ENCODE measurements around the gene TSPAN32.
"Not testable (repeated sequence)": the region's sequence is repeated elsewhere in the genome, so short reads cannot be mapped to it uniquely, and the experiment has no call there.

The TSPAN32 gene

GRCh38 chr11:2316169-2316962 lies 14.6 kb downstream of the TSPAN32 start:
- DNase-seq (ENCODE audit: low read depth) = no peak

DNA sequence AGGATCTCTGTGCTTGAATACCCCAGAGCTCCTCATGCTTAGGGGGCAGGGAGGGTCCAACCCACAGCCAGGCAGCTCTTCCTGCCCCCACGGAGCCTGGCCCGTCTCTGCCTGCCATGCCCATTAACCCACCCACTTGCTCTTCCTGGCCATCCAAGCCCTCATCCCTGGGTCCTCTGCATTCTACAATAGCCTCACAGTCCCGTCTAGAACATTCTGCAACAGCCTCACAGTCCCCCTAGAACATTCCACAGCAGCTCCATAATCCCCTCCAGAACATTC lies 15.1 kb downstream of the TSPAN32 start:
- no peak for DNase-seq (ENCODE audit: low read depth)

DNA sequence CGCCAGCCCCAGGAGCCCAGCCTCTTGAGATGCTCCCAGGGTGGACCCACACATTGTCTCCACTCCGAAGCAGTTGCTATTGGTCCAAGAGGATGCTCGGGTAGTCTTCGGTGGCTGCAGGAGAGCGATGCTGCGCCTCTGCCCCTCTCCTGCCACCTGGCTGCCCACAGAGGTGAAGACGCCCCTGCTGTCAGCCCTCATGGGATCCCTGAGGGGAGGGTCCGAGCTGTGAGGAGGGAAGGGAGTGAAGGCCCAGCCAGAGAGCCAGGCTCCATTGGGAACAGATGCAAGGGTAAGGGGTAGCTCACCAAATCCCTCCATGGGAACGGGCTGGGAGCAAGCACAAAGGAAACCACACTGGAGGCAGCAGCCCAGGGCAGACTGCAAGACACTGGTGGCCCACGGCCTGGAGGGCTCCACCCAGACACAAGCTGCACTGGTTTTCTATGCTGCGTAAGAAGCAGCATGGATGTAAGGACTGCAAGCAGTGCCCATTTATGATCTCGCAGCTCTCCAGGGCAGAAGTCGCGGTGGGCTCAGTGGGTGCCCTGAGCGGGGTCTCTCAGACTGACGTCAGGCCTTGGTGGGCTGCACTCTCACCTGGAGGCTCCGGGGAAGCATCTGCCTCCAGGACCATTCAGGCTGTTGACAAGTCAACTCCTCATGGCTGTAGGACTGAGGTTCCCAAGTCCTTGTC lies 15.7 kb downstream of the TSPAN32 start:
- DNase-seq (ENCODE audit: low read depth) = no peak

GRCh38 chr11:2318123-2318522 lies 16.3 kb downstream of the TSPAN32 start:
- no peak for DNase-seq (ENCODE audit: low read depth)

DNA sequence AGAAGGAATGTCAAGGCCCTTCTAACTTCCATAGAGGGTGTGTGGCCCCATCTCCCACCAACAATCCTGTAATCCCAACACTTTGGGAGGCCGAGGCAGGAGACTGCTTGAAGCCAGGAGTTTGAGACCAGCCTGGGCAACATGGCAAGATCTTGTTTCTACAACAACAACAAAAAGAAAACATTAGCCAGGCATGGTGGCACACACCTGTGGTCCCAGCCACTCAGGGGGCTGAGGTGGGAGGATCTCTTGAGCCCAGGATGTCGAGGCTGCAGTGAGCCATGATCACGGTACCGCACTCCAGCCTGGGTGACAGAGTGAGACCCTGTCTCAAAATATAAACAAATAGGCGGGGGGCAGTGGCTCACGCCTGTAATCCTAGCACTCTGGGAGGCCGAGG lies 16.9 kb downstream of the TSPAN32 start:
- DNase-seq (ENCODE audit: low read depth) = no peak

DNA sequence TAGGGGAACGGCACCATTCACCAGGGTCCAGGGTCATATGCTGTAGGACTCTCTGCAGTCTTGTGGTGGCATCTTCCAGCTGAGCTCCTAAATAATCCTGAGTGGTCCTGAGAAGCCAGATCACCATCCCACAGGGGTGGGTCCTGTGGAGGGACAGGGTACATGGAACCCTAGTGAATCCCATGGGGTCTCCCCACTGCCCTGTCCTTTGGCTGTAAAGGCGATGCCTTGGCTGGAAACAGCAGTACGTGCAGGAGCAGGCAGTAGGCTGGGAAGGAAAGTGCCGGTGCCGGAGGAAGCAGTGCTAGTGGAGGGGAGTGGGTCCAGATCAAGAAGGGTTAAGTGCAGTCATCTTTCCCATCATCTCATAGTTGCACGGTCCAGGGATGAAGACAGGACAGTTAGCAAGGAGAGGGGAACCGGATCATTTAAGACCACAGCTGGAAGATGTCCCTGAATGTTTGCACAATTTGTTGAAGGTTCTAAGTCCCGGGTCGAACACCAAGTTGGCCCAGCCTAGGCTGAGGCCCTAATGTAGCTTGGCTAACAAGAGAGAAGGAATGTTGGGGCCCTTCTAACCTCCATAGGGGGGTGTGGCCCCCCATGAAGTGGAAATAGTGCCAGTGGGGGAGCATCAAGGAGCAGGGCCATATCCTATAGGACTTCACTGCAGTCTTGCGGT lies 18.1 kb downstream of the TSPAN32 start:
- no peak for DNase-seq (ENCODE audit: low read depth)

DNA sequence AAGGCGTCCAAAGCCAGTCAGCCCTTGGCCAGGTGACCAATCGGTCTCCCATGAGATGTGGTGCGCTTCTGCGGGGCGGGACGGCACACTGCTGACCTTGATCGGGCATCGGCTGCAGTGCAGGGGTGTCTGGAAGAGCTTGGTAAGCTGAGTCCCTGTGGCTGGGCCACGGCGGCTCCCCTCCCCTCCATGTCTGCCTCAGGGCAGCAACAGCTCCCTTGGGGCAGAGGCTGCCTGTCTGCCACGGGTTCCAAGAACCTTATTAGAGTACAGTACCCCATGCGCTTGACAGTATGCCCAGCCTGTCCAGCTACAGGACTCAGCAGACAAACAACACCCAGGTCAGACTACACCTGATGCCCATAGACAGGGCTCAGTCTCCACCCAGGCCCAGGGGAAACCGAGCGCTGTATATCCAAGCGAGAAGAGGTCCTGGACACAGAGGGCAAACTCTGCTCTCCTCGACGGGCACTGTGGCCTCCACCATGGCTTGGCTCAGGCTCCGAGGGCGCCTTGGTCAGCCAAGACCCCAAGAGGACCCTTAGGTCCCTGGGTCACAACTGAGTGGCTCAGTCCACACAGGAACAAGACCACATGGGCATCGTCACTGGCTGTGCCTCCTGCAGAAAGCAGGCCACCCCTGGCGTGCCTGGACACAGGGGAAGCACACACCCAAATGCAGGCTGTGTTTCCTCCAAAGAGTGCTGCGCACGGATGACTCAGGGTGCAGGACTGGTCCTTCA lies 18.9 kb downstream of the TSPAN32 start:
- DNase-seq (ENCODE audit: low read depth) = no peak

GRCh38 chr11:2321311-2321683 lies 19.5 kb downstream of the TSPAN32 start:
- no peak for DNase-seq (ENCODE audit: low read depth)

GRCh38 chr11:2325123-2325522 lies 23.3 kb downstream of the TSPAN32 start:
- DNase-seq (ENCODE audit: low read depth) = no peak

DNA sequence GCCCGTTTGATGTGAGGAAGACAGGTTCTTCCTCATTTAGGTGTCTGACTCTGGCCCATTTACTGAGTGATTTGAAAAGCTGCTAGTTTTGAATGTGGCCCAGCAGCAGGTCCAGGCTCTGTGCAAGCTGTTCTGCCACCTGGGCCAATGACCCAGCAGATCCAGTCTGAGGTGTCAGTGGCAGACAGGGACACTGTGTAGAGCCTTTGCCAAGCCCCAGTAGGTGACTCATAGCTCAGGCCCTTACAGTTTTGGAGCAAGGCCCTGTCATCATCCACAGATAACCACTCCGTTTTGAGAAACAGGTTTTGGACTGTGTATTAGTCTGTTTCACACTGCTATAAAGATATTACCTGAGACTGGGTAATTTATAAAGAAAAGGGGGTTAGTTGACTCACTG lies 23.9 kb downstream of the TSPAN32 start:
- DNase-seq (ENCODE audit: low read depth) = no peak

- DNase-seq (ENCODE audit: low read depth) = no peak
Measured at GRCh38 chr11:2327032-2327431, 25.2 kb downstream of the TSPAN32 start.

DNA sequence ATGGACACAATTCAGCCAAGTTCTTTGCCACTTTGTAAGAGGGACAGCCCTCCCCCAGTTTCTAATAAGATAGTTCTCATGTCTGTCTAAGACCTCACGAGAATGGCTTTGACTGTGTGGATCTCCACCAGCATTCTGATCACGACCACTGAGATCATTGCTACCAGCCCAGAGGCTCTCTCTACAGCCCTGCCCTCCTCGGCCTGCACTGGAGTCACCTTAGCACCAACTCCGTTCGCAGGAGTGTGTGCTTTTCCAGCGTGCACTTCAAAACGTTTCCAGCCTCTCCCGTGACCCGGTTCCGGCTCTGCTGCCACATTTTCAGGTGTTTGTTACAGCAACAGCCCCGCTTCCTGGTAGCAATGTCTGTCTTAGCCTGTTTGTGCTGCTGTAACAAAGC lies 26.2 kb downstream of the TSPAN32 start:
- DNase-seq (ENCODE audit: low read depth) = no peak

DNA sequence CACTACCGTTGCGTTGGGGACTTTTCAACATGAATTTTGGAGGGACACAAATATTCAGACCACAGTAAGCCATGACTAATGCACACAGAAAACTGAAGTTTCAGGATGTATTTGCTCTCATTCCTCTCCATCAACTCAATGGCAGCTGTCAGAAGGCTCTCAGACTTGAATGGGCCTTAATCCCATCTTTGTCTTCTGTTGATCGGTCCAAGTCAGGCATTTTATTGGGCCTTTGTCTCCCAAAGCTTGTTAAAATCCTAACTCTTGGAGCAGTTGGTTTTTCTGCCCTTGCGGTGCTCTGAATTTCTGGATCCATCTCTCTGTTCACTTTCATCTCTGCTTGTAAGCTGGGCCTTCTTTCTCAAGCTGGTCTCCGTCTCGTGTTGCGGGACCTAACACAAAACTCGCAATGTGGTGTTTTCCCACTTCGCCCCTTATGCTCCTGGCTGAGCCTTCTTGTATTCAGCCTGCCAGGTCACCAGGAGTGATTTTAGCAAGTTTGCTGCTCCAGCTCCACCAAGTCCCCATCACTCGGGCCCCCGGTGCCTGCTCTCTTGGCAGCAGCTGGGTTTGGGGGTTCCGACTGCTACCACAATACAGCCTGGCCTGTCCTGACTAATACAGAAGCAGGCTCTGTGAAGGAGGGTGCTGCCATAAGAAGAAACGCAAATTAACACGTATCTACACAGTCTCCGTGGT lies 27.0 kb downstream of the TSPAN32 start:
- no peak for DNase-seq (ENCODE audit: low read depth)

- no peak for DNase-seq (ENCODE audit: low read depth)
Measured at GRCh38 chr11:2329551-2329950, 27.7 kb downstream of the TSPAN32 start.

DNA sequence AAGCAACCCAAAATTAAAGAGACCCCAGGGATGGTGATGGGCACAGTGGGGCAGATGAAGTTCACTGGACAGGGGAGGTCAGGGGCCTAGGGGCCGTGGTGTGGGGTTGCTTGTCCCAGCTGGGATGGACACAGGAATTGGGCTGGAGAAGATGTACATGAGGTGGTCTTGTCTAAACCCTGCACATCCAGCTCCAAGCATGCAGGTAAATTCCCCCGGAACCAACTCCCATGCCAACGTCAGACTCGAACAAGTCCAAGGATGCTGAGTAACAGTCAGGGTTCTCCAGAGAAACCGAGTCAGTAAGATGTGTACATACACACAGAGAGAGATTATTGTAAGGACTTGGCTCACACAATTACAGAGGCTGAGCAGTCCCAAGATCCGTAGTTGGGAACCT lies 28.9 kb downstream of the TSPAN32 start:
- no peak for DNase-seq (ENCODE audit: low read depth)

GRCh38 chr11:2331404-2331803 lies 29.6 kb downstream of the TSPAN32 start:
- DNase-seq (ENCODE audit: low read depth) = no peak

DNA sequence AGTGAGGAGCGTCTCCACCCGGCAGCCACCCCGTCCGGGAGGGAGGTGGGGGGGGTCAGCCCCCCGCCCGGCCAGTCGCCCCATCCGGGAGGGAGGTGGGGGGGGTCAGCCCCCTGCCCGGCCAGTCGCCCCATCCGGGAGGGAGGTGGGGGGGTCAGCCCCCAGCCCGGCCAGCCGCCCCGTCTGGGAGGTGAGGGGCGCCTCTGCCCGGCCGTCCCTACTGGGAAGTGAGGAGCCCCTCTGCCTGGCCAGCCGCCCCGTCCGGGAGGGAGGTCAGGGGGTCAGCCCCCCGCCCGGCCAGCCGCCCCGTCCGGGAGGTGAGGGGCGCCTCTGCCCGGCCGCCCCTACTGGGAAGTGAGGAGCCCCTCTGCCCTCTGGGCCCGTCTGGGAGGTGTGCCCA lies 30.8 kb downstream of the TSPAN32 start:
- not testable (repeated sequence) for DNase-seq (ENCODE audit: low read depth)

- DNase-seq (ENCODE audit: low read depth) = not testable (repeated sequence)
Measured at GRCh38 chr11:2333486-2334205, 31.8 kb downstream of the TSPAN32 start.

DNA sequence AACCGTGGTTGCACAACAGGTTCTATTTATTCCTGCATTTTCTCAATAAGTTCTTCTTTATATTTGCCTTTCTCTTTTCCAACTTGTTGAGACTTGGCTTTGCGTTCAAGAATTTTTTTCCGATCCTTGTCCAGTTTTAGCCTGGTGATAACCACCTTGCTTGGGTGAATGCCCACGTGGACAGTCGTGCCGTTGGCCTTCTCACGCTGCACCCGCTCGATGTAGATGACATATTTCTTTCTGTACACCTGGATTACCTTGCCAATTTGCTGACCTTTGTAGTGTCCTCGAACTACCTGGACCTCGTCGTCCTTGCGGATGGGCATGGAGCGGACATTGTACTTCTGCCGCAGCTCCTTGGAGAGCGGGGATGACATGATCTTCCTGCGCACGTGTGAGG lies 33.5 kb downstream of the TSPAN32 start:
- not testable (repeated sequence) for DNase-seq (ENCODE audit: low read depth)

GRCh38 chr11:2338760-2339159 lies 36.9 kb downstream of the TSPAN32 start:
- DNase-seq (ENCODE audit: low read depth) = not testable (repeated sequence)

DNA sequence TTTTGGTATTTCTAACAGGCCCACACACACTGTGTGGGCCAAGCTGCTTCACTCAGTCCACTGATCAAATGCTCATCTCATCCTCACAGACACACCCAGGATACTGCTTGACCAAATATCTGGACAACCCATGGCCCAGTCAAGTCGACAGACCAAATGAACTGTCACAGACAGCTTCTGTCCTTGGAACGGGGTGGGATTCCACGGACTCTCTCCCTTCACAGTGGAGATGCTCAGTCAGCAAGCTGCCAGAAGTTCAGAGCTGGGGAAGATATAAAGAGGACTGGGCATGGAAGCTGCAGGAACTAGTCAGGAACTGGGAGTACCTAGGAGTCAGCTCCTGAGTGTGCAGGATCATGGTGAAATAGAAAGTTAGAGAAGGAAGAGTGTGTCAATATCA lies 40.7 kb downstream of the TSPAN32 start:
- DNase-seq (ENCODE audit: low read depth) = no peak
